Prostate gland (tissue), 2 donors: ENCODE results near the gene PRELP. TPM values are rescaled to one million over a fixed set of nuclear protein-coding genes. Genes with fewer than 3 reads are reported as not detected.

Source experiments
- DNase-seq: peaks from one replicate; pipeline ENCODE4 v3.0.0-alpha.2; 2019; ENCODE audit warnings: low spot score
- H3K27ac ChIP-seq, 2 donors: fragments of 200-600 bp; sonication (generic); 2 replicates each; pipeline ENCODE4 v1.5.1; 2017 to 2019
- H3K27me3 ChIP-seq: fragments of 200-600 bp; sonication (generic); replicated peaks from 2 replicates; pipeline ENCODE4 v1.5.1; 2019; ENCODE audit not compliant: insufficient read depth
- H3K36me3 ChIP-seq, 2 donors: fragments of 200-600 bp; sonication (generic); 1 replicate in 1 of 2; 2 replicates in 1 of 2; pipeline versions ENCODE4 v1.5.1 to v1.8.1; 2017 to 2019
- H3K4me1 ChIP-seq: fragments of 200-600 bp; sonication (generic); replicated peaks from 2 replicates; pipeline ENCODE4 v1.5.1; 2019
- H3K4me3 ChIP-seq, 2 donors: fragments of 200-600 bp; sonication (generic); 2 replicates each; pipeline ENCODE4 v1.5.1; 2017 to 2019
- H3K9me3 ChIP-seq: fragments of 200-600 bp; sonication (generic); 2 replicates; pipeline ENCODE4 v1.5.1; 2017
- POLR2A ChIP-seq: fragments of 450-650 bp; IDR thresholded peaks from one replicate; pipeline ENCODE4 v1.6.1; 2016; ENCODE audit warnings: antibody characterized with exemption, mild to moderate bottlenecking
- POLR2AphosphoS5 ChIP-seq: sonication (generic); formaldehyde crosslinking; IDR thresholded peaks from one replicate; pipeline ENCODE4 v1.6.1; 2017; ENCODE audit warnings: antibody characterized with exemption
- WGBS: methylation state at CpG from one replicate; pipeline ENCODE4 v1.1.5; 2018; 5-methylcytosine and 5-hydroxymethylcytosine counted together
- intact Hi-C: fragments of 100-400 bp; cut with DNase I; formaldehyde crosslinking; loops from one replicate; pipeline ENCODE4 v1.14.2; 2022
- total RNA-seq, 2 donors: library from RNA; depleted of rRNA; stranded (reverse); fragments of >200 nt; gene quantifications; one replicate each; pipeline ENCODE4 v1.1.0, GENCODE V29; 2016
- TF ChIP-seq, protein P1 (sequence below), 4 experiments: fragments of 200-600 bp in 2 of 4; fragments of 450-650 bp in 2 of 4; sonication (generic) in 2 of 4; IDR thresholded peaks; 1 replicate in 3 of 4; 2 replicates in 1 of 4; pipeline ENCODE4 v1.5.1; 2016 to 2019; ENCODE audit warnings: antibody characterized with exemption in 4 of 4, mild to moderate bottlenecking in 2 of 4, moderate library complexity in 2 of 4

Gene PRELP
- total RNA-seq, 2 donors from 2014 or later, result 17.9 to 43.2 TPM

DNA sequence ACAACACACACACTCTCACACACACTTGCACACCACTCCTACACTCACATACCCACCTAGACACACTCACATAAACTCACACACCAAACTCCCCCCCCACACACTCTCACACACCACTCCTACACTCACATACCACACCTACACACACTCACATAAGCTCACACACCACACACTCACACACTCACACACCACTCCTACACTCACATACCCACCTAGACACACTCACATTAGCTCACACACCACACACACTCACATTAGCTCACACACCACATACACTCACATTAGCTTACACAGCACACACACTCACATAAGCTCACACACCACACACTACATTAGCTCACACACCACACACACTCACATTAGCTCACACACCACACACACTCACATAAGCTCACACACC lies 51.4 kb downstream of the PRELP start:
- H3K27me3 ChIP-seq, result no peaks in the 10 kb centered on the region
- H3K4me1 ChIP-seq, result no peaks in the 10 kb centered on the region
- no peaks in the 10 kb centered on the region for H3K36me3 ChIP-seq
- DNase-seq, result no peak
- H3K27ac ChIP-seq, result no peak overlapping the region
- TF ChIP-seq, protein P1, sequence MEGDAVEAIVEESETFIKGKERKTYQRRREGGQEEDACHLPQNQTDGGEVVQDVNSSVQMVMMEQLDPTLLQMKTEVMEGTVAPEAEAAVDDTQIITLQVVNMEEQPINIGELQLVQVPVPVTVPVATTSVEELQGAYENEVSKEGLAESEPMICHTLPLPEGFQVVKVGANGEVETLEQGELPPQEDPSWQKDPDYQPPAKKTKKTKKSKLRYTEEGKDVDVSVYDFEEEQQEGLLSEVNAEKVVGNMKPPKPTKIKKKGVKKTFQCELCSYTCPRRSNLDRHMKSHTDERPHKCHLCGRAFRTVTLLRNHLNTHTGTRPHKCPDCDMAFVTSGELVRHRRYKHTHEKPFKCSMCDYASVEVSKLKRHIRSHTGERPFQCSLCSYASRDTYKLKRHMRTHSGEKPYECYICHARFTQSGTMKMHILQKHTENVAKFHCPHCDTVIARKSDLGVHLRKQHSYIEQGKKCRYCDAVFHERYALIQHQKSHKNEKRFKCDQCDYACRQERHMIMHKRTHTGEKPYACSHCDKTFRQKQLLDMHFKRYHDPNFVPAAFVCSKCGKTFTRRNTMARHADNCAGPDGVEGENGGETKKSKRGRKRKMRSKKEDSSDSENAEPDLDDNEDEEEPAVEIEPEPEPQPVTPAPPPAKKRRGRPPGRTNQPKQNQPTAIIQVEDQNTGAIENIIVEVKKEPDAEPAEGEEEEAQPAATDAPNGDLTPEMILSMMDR (IDR thresholded peaks at IDR 0.05), result no peak
- TF ChIP-seq POLR2AphosphoS5 (no peak), POLR2A (no peak)
- no peaks in the 10 kb centered on the region for H3K9me3 ChIP-seq
- H3K4me3 ChIP-seq, result no peak overlapping the region
- intact Hi-C loops, result no loop called here

DNA sequence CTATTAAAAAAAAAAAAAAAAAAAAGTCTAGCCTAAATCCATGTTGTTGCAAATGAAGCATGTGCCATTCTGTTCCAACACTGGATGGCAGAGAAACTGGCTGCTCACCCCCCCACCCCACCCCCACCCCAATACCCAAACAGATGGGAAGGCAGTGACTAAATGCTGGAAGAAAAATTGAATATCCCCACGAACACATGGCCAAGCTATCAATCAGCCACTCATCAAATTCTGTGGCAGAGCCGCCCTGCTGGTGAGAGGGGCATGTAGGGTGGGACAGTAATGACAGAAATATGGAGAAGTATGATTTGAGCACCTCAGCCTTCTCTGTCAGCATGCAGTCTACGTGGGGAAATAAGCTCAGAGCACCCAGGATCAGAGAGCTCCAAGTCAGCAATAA lies 52.5 kb downstream of the PRELP start:
- H3K27ac ChIP-seq, result no peak overlapping the region
- WGBS, result over 99% methylated on average over 3 of the region's 3 CpGs

DNA sequence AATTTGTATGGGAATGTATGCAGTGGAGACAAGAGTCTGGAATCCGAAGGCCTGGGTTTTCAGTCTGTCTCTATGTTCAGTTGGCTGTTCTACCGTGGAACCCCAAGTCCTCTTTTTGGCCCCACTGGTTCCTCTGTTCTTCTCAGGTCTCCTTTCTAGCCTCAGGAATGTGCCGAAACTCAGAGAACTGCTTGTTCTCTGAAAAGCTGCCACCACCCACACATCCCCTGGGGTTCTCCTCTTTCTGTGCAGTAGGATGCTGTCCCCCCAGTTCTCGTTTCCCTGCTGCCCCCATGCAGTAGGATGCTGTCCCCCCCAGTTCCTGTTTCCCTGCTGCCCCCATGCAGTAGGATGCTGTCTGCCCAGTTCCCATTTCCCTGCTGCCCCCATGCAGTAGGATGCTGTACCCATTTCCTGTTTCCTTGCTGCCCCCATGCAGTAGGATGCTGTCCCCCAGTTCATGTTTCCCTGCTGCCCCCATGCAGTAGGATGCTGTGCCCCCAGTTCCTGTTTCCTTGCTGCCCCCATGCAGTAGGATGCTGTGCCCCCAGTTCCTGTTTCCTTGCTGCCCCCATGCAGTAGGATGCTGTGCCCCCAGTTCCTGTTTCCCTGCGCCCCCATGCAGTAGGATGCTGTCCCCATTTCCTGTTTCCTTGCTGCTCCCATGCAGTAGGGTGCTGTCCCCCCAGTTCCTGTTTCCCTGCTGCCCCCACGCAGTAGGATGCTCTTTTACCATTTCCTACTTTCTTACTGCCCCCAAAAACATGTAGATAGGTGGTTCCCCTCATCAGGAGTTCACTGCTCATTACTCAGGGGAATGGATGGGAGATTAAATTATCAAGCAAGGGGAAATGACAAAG lies 53.6 kb downstream of the PRELP start:
- TF ChIP-seq, protein P1 (IDR thresholded peaks at IDR 0.05), result no peak
- no peak for TF ChIP-seq POLR2AphosphoS5
- no peak for TF ChIP-seq POLR2A
- no peak overlapping the region for H3K27ac ChIP-seq
- 76% methylated on average over 6 of the region's 6 CpGs for WGBS
- no peaks in the 10 kb centered on the region for H3K9me3 ChIP-seq
- H3K27me3 ChIP-seq, result no peaks in the 10 kb centered on the region
- intact Hi-C loops, result no loop called here
- no peaks in the 10 kb centered on the region for H3K36me3 ChIP-seq
- no peak for DNase-seq
- H3K4me3 ChIP-seq, result no peak overlapping the region
- H3K4me1 ChIP-seq, result no peaks in the 10 kb centered on the region

More for the DNA sequence above, 52.5 kb downstream of the PRELP start:
- no peaks in the 10 kb centered on the region for H3K9me3 ChIP-seq
- intact Hi-C loops, result no loop called here
- no peak overlapping the region for H3K4me3 ChIP-seq
- no peaks in the 10 kb centered on the region for H3K36me3 ChIP-seq
- no peaks in the 10 kb centered on the region for H3K27me3 ChIP-seq
- no peaks in the 10 kb centered on the region for H3K4me1 ChIP-seq
- DNase-seq, result no peak
- TF ChIP-seq POLR2AphosphoS5, result no peak

DNA sequence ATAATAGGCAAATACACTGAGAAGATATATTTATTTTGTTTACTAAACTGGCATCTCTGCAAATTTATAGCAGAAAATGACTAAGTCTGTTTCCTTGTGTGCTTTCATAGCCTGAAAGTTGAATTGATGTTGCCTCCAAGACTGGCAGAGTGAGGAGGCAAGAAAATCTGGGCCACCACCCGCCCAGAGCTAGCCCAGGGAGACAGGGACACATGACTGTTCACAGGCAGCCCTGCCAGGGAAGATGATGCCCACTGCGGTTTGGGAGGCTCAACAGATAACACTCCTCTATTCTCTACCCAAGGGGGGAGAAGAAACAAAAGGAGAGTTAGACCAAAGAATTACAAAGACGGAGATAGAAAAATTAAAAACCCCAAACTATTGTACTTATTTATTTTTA lies 55.5 kb downstream of the PRELP start:
- H3K27me3 ChIP-seq, result no peaks in the 10 kb centered on the region
- H3K4me1 ChIP-seq, result no peaks in the 10 kb centered on the region
- no peaks in the 10 kb centered on the region for H3K36me3 ChIP-seq
- WGBS, result 84% methylated on average over 3 of the region's 3 CpGs
- H3K9me3 ChIP-seq, result no peaks in the 10 kb centered on the region
- no peak for DNase-seq
- intact Hi-C loops, result no loop called here
- no peak overlapping the region for H3K27ac ChIP-seq
- no peak overlapping the region for H3K4me3 ChIP-seq
- TF ChIP-seq POLR2A (no peak), POLR2AphosphoS5 (no peak)
- TF ChIP-seq, protein P1 (IDR thresholded peaks at IDR 0.05), result no peak

DNA sequence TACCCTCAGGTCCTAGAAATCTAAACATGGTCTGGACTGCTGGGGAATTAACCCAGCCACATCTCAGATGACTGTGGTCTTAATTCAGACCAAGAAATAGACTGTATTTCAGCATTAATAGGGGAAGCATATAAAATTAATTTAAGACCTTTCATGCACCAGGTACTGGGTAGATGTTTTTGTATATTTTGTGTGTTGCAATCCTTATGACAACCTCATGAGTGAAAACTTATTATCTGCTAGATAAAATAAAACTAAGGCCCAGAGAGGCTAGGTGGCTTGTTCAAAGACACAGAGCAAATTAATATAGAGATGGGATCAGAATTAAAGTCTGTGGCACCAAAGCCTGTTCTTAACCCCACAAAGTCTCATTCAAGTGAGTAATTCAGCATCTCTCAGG lies 58.4 kb downstream of the PRELP start:
- H3K9me3 ChIP-seq, result no peaks in the 10 kb centered on the region
- H3K4me1 ChIP-seq, result no peaks in the 10 kb centered on the region
- intact Hi-C loops, result no loop called here
- no peak for TF ChIP-seq POLR2AphosphoS5
- TF ChIP-seq, protein P1 (IDR thresholded peaks at IDR 0.05), result no peak
- H3K27me3 ChIP-seq, result no peaks in the 10 kb centered on the region
- no peaks in the 10 kb centered on the region for H3K36me3 ChIP-seq
- H3K27ac ChIP-seq, result no peak overlapping the region
- DNase-seq, result no peak
- no peak overlapping the region for H3K4me3 ChIP-seq
